Measurements from ENCODE around the gene ARL4D.

The ARL4D gene

GRCh38 chr17:43446773-43447172 lies 48.0 kb downstream of the ARL4D start:
- intact Hi-C loops (cut with DNase I; ENCODE audit: low total_unique reads) = no loop called here
- H3K36me3 ChIP-seq = no peaks in the 10 kb centered on the region
- no peak for DNase-seq
- H3K4me1 ChIP-seq = peaks cover 0 to 17% (median 11%) of the 10 kb centered on the region in 4 donors
- H3K27ac ChIP-seq = no peak overlapping the region
- H3K27me3 ChIP-seq = no peaks in the 10 kb centered on the region
- no peaks in the 10 kb centered on the region for H3K9me3 ChIP-seq
- TF ChIP-seq, protein P1, sequence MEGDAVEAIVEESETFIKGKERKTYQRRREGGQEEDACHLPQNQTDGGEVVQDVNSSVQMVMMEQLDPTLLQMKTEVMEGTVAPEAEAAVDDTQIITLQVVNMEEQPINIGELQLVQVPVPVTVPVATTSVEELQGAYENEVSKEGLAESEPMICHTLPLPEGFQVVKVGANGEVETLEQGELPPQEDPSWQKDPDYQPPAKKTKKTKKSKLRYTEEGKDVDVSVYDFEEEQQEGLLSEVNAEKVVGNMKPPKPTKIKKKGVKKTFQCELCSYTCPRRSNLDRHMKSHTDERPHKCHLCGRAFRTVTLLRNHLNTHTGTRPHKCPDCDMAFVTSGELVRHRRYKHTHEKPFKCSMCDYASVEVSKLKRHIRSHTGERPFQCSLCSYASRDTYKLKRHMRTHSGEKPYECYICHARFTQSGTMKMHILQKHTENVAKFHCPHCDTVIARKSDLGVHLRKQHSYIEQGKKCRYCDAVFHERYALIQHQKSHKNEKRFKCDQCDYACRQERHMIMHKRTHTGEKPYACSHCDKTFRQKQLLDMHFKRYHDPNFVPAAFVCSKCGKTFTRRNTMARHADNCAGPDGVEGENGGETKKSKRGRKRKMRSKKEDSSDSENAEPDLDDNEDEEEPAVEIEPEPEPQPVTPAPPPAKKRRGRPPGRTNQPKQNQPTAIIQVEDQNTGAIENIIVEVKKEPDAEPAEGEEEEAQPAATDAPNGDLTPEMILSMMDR (IDR thresholded peaks at IDR 0.05) = no peak
- H3K4me3 ChIP-seq = no peak overlapping the region

- DNase-seq = no peak
- Histone ChIP-seq H3K9me3 (no peaks in the 10 kb centered on the region), H3K36me3 (no peaks in the 10 kb centered on the region), H3K4me1 (peaks cover 0 to 17% (median 11%) of the 10 kb centered on the region in 4 donors), H3K4me3 (no peak overlapping the region), H3K27me3 (no peaks in the 10 kb centered on the region), H3K27ac (peak overlapping the region; percentile 12 to 49)
- intact Hi-C loops (cut with DNase I; ENCODE audit: low total_unique reads) = no loop called here
- TF ChIP-seq, protein P1 (IDR thresholded peaks at IDR 0.05) = no peak
Observed at GRCh38 chr17:43448720-43449469, 50.1 kb downstream of the ARL4D start.

GRCh38 chr17:43449470-43450248 lies 50.9 kb downstream of the ARL4D start:
- intact Hi-C loops (cut with DNase I; ENCODE audit: low total_unique reads) = no loop called here

More at GRCh38 chr17:43449470-43450248, 50.9 kb downstream of the ARL4D start:
- peak overlapping the region; percentile 49 to 52 for H3K27ac ChIP-seq
- DNase-seq = no peak
- no peaks in the 10 kb centered on the region for H3K36me3 ChIP-seq
- TF ChIP-seq, protein P1 (IDR thresholded peaks at IDR 0.05) = no peak
- H3K9me3 ChIP-seq = no peaks in the 10 kb centered on the region
- H3K27me3 ChIP-seq = no peaks in the 10 kb centered on the region
- peaks cover 0 to 17% (median 11%) of the 10 kb centered on the region in 4 donors for H3K4me1 ChIP-seq
- no peak overlapping the region for H3K4me3 ChIP-seq

Data from tibial artery (tissue), 4 donors.